Measurements from ENCODE around the gene NUBP2.

NUBP2 gene

DNA sequence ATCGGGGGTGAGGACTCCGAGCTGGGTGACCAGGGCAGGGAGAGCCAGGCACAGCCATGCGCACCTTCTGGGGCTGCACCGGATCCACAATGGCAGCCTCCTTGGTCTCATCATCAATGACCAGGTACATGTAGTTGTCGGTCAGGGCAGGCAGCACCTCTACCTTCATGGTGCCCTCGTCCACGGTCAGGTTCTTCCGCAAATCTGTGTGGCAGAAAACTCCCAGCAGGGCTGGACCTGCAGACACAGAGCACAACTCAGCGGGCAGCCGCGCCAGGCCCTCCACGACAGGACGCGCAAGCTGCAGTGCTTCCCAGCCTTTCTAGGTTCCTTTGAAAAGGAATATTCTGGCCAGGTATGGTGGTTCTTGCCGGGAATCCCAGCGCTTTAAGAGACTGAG is 40.0 kb downstream of the NUBP2 start:
- no peak overlapping the region for H3K4me3 ChIP-seq (ENCODE audit: low read depth, low read length)
- DNase-seq (ENCODE audit: low read depth): no peak
- TF ChIP-seq, protein P1, sequence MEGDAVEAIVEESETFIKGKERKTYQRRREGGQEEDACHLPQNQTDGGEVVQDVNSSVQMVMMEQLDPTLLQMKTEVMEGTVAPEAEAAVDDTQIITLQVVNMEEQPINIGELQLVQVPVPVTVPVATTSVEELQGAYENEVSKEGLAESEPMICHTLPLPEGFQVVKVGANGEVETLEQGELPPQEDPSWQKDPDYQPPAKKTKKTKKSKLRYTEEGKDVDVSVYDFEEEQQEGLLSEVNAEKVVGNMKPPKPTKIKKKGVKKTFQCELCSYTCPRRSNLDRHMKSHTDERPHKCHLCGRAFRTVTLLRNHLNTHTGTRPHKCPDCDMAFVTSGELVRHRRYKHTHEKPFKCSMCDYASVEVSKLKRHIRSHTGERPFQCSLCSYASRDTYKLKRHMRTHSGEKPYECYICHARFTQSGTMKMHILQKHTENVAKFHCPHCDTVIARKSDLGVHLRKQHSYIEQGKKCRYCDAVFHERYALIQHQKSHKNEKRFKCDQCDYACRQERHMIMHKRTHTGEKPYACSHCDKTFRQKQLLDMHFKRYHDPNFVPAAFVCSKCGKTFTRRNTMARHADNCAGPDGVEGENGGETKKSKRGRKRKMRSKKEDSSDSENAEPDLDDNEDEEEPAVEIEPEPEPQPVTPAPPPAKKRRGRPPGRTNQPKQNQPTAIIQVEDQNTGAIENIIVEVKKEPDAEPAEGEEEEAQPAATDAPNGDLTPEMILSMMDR (conservative IDR thresholded peaks at IDR 0.05; ENCODE audit: low read depth, low read length): no peak

DNA sequence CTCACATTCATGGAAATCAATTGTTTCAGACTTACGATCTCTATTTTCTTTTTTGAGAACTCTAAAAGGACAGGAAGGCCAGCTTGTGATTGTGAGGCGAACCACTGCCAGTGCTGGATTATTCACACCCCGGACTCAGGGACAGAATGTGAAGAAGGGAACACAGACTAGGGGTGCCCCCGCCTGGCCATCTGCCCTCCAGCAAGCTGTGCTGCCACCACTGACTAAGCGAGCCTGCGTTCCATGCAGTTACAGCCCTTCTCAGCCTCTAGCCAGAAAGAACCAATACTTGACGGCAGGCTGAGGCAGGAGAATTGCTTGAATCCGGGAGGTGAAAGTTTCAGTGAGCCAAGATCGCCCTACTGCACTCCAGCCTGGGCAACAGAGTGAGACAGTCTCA is 41.1 kb downstream of the NUBP2 start:
- no peak overlapping the region for H3K4me3 ChIP-seq (ENCODE audit: low read depth, low read length)
- TF ChIP-seq, protein P1 (conservative IDR thresholded peaks at IDR 0.05; ENCODE audit: low read depth, low read length): peak; percentile 37
- DNase-seq (ENCODE audit: low read depth): peak; percentile 61

DNA sequence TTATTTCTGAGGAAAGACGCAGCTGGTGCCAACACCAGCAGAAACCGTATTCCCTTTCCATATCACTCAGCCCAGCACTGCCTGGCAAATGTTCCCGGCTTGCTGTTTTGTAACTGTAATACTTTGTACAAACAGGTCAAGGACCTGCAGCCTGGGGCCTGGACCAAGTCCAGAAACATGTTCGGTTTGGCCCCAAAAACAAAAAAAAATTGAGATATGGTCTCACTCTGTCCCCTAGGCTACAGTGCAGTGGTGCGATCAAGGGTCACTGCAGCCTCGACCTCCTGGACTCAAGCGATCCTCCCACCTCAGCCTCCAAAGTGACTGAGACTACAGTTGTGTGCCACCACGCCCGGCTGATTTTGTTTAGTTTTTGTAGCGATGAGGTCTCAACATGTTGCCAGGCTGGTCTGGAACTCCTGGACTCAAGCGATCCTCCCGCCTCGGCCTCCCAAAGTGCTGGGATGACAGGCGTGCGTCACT is 42.7 kb downstream of the NUBP2 start:
- DNase-seq (ENCODE audit: low read depth): no peak
- TF ChIP-seq, protein P1 (conservative IDR thresholded peaks at IDR 0.05; ENCODE audit: low read depth, low read length): no peak
- H3K4me3 ChIP-seq (ENCODE audit: low read depth, low read length): peak overlapping the region; percentile 100

DNA sequence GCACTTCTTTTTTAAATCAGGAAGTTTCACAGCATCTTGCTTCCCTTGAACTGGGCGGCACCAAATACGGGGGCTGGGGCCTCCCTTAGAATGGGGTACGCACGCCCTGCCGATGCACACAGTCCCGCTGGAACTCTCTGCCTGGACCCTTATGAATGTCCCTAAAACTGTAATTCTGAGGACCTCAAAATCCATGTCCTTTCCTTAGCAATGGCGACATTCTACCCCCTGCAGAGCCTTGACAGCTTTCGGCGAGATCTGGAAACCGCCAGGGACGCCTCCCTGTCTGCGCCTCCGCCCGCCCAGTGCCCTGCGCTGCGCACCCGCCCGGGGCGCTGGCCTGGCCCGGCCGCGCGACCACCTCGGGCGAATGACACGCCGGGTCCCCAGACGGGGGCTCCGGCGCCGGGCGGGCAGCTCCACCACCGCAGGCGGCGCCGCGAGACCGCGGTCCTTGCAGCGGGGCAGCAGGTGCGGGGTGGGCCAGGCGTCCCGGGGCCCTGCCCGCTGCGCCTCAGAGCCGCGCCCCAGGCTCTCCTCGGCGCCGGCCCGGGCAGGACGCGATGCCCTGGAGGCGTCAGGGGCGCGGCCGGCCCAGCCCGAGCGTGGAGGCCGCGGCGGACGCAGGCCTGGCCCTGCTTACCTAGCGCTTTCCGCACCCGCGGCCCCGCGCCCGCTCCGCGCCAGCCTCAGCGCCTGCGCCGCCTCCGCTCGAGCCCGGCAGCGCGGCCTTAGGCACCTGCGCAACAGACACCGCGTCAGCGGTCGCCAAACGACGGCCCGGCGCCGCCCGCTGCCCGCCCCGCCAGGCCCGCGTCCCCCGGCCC is 43.3 kb downstream of the NUBP2 start:
- H3K4me3 ChIP-seq (ENCODE audit: low read depth, low read length): peak overlapping the region; percentile 100
- DNase-seq (ENCODE audit: low read depth): no peak
- TF ChIP-seq, protein P1 (conservative IDR thresholded peaks at IDR 0.05; ENCODE audit: low read depth, low read length): no peak

DNA sequence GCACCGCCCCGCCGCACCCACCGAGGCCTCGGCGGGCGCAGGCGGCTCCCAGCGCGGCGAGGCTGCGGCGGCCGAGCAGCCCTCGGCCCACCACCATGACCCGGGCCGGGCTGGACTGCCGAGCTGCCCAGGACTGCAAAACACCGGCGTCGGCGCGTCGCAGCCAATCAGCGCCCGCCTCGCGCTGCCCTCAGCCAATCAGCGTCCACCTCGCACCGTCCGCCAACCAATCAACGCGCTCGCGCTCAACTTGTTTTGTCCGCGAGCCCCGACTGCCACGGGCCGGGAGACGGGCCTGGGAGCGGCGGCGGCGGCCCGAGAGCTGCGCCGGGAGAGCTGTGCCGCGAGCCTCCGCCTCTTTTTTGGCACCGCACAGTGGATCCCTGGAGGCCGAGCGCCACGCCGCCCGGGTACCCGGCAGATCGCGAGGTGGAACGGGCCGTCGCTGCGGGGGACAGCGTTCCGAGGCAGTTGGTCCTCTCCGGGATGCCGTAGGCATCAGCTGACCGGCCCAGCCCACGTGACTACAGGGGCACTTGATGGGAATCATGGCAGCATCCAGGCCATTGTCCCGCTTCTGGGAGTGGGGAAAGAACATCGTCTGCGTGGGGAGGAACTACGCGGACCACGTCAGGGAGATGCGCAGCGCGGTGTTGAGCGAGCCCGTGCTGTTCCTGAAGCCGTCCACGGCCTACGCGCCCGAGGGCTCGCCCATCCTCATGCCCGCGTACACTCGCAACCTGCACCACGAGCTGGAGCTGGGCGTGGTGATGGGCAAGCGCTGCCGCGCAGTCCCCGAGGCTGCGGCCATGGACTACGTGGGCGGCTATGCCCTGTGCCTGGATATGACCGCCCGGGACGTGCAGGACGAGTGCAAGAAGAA is 44.2 kb downstream of the NUBP2 start, which contains the start of the genes FAHD1 and HAGH:
Gene FAHD1, plus strand, starts transcription at position 516 of the 883 bp plus-strand sequence. Its CDS starts 33 bp downstream, at position 549.
Gene HAGH, minus strand, starts transcription at position 135 of the 883 bp plus-strand sequence. Its CDS starts 38 bp downstream, at position 97.
- TF ChIP-seq, protein P1 (conservative IDR thresholded peaks at IDR 0.05; ENCODE audit: low read depth, low read length): no peak
- peak within 1 kb of the TSS; percentile 100 for H3K4me3 ChIP-seq (ENCODE audit: low read depth, low read length)
- DNase-seq (ENCODE audit: low read depth): peak; percentile 97

DNA sequence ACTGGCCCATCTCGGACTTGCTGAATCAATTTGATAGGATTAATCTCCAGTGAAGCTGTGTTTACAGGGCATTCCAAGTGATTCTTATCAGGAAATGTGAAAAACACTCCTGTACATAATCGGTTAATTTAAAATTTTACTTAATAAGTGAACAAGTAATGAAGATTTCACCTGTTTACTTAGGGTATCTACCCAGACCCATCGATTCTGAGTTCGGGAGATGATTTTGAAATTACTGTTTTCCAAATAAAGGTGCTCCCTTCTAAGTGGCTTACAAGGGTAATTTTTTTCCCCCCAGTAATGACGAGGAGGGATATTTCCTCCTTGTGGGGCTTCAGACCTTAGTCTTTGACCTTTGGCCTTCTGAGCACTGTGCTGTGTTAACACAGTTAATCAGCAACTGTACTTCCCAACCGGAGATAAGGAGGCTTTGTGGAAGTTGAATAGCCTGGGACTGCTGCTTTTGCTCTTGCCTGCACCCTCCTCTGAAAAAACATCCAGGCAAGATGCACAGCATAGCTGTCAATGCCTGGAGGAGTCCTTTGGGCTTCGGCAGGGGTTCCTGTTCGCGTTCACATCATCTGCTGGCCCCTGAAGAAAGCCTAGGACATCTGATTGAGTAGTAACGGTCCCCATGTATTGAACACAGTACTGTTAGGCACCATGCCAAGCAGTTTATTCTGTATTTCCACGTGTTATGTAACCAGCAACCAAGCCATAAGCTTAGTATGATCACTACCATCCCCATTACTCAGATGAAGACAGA is 46.1 kb downstream of the NUBP2 start:
- peak overlapping the region; percentile 9 for H3K4me3 ChIP-seq (ENCODE audit: low read depth, low read length)
- no peak for DNase-seq (ENCODE audit: low read depth)
- TF ChIP-seq, protein P1 (conservative IDR thresholded peaks at IDR 0.05; ENCODE audit: low read depth, low read length): no peak

Data from choroid plexus epithelial cell (primary cell).